NCI-H1930 (cell line): ENCODE results near the gene SLC27A4.

Experiments
- DNase-seq, 2 experiments: peaks; one replicate each; lab custom pipeline; 2025; lab: John Stamatoyannopoulos, UW

The SLC27A4 gene

GRCh38 chr9:128365525-128365924 lies 25.2 kb downstream of the SLC27A4 start:
- DNase-seq: no peak

- DNase-seq: no peak
These were observed 28.8 kb downstream of the SLC27A4 start for GRCh38 chr9:128369024-128369706.

GRCh38 chr9:128370367-128370751 lies 30.0 kb downstream of the SLC27A4 start:
- no peak for DNase-seq

GRCh38 chr9:128370752-128371629 lies 30.7 kb downstream of the SLC27A4 start, which contains the start of gene URM1:
Gene URM1 (plus strand): TSS chr9:128371374. CDS start chr9:128371381, 7 bp downstream.
- DNase-seq: peak; percentile 93

DNA sequence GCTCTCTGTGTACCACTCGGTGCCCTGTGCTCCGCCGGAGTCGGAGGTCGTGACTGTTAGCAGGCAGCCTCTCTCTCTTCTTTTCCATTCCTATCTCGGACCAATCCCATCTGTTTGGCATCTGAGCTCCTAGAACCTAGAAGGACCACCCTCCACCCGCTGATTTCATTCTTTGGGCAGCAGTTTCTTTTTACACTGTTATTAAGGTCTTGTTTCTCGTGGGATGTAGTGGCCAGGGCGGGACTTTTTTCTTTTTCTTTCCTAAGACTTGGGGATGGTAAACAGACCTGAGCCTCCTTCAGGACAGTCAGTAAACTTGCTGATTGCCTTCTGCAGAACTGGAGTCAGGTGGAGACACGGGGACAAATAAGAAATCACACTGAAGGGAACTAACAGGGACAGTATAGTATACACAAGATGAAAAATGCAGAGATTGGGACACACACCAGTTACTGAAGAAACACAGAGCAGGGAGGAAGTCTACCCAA lies 31.3 kb downstream of the SLC27A4 start:
- DNase-seq: no peak

- DNase-seq: no peak
These were observed 31.9 kb downstream of the SLC27A4 start for GRCh38 chr9:128372188-128372641.

DNA sequence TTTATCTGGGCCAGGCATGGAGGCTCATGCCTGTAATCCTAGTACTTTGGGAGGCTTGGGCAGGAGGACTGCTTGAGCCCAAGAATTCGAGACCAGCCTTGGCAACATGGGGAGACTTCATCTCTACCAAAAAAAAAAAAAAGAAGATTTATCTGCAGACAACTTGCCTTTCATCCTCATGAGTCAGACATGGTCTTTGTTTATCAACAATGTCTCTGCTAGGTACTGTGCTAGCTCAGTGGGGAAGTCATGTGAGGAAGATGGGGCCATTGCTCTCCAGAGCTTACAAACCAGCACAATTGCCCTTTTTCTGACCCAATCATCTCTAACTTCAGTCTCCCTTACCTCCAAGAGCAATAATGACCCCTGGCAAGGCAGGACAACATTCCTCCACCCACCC lies 32.5 kb downstream of the SLC27A4 start:
- no peak for DNase-seq

DNA sequence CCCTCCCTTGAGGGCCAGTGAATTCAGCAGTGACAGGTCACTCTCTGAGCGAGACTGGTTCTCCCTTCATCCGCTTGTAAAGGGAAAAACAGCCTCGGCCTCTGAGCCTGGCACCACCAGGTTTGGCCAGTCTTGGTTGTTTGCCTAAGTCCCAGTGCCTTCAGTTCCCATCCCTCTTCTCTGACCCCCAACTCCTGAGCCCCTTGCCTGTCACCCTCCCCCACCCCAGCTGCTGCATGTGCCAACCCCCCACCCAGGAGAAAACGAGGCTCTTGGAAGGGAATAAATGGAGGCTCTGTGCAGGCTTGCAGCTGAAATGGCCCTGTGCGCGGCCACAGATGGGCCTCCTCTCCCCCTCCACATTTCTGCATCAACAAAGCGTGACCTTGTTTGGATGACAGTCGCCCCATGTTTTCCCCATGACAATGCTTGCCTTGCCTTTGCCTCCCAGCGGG lies 33.9 kb downstream of the SLC27A4 start:
- no peak for DNase-seq

DNA sequence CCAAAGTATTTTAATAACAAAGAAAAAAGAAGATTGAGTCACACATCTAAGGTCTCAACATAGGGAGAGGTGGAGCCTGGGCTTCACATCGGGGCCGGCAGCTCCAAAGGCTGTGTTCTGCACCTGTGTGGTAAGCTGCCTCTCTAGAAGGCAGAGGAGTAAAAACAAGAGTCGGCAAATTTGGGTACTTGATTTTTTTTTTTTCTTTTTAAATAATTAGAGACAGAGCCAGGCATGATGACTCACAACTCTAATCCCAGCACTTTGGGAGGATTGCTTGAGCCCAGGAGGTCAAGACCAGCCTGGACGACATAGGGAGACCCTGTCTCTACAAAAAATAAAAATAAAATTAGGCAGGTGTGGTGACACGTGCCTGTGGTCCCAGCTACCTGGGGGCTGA lies 35.5 kb downstream of the SLC27A4 start:
- DNase-seq: no peak

DNA sequence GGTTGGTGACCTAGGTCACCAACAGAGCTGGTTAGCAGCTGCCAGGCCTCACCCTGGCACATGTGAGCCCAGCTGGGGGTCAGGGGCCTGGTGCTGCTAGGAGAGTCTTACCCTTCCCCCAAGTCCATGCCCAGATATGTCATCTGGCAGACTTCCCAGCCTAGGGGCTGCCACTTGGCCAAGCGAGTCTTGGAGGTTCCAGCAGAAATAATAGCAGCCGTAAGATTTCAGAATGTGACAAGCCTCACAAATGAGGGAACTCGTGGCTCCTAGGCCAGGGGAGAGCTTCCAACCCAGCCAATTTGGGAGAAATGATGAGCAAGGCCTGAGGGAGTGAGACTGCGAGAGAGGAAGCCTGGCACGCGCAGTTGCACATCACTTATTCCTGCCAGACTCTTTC lies 41.9 kb downstream of the SLC27A4 start:
- no peak for DNase-seq

GRCh38 chr9:128383007-128383753 lies 42.9 kb downstream of the SLC27A4 start:
- no peak for DNase-seq

DNA sequence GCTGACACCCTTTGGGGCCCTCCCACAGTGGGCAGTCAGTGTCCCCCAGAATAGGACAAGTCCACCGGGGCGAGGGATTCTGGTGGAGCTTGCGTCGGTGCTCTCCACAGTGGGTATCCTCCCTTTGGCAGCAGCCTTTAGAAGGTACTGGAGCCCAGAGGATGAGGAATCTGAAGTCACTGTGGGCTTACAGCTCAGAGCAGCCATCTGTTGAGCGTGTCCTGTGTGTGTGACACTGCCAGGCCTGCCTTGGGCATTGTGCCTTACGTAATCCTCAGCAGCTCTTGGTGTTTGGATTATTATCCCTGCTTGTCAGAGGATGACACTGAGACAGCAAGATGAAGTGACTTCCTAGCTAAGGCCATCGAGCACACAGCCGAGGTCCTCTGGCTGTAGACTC lies 43.5 kb downstream of the SLC27A4 start:
- no peak for DNase-seq

GRCh38 chr9:128384801-128385495 lies 44.6 kb downstream of the SLC27A4 start:
- no peak for DNase-seq

DNA sequence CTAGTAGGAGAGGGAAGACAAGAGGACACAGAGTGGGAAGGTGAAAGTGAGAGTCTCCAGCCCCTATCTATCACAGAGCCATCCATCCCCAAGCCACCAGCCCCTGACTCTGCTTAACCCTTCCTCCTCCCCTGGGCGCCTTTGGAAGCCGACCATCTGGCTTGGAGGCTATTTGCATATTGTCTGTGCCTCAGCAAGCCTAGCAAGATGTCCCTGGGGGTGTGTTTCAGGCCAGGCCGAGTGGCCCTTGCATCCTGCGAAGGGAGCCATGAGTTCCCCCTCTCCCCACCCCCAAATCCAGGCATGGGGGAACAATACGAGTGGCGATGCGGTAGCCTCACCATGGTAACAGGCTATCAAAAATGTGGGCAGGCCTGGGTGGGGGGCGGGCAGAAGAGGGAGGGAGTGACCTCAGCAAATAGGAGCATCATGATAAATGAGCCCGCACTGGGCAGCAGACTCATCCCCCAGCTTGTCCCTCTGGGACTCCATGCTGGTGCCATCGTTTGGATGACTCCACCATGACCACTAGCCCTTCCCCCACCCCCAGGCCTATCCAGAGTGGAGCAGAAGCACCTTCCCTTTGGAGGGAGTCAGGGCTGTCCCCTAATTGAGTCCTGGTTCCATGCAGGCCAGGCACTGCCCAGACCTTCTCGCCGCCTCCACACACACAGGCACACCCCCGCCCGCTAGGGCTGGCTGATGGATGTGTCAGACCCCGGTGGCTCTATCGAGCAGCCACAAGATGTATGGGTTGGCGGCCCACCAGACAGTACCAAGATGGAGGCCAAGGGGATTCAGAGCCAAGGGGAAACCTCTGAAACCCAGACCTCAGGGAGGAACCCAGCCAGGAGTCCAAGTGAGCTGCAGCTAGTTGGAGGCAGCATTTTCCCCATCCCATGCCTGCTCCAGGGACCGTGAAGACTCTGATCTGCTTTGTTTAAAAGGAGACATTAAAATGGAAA lies 45.5 kb downstream of the SLC27A4 start:
- no peak for DNase-seq

GRCh38 chr9:128388150-128388549 lies 47.8 kb downstream of the SLC27A4 start:
- DNase-seq: no peak

DNA sequence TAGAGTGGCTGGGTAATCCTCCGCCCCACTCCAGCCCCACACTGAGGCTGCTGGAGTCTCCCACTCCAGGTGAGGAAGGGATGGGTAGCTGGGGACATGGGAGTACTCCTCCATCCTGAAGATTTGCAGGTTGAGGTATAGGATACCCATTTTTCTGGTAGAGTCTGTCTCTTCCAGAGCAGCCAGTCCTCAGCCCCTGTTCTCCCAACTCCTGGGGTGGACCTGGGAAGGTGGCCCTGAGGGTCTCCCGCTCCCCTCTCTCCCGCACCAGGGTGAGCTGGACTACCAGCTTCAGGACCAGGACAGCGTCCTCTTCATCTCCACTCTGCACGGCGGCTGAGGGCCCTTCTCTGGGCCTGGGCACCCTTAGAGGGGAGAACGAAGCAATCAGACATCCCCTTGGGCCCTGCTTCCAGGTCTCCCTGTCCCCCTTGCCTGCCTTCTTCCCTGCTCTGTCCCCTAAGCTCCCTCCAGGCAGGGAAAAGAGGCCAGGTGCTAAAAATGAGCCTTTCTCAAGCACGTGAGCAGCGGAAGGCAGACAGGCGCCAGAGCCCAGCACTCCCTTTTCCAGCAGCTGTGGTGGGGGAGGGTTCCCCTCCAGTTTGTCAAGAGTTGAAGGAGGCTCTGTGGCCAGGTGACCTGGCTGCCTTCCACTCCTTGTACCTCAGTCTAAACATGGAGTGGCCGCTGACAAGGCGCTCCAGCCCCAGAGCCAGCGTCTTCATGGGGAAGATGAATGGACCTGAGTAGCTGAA lies 49.2 kb downstream of the SLC27A4 start:
- DNase-seq: no peak

- DNase-seq: no peak
These were observed 50.0 kb downstream of the SLC27A4 start for GRCh38 chr9:128390150-128390812.

DNA sequence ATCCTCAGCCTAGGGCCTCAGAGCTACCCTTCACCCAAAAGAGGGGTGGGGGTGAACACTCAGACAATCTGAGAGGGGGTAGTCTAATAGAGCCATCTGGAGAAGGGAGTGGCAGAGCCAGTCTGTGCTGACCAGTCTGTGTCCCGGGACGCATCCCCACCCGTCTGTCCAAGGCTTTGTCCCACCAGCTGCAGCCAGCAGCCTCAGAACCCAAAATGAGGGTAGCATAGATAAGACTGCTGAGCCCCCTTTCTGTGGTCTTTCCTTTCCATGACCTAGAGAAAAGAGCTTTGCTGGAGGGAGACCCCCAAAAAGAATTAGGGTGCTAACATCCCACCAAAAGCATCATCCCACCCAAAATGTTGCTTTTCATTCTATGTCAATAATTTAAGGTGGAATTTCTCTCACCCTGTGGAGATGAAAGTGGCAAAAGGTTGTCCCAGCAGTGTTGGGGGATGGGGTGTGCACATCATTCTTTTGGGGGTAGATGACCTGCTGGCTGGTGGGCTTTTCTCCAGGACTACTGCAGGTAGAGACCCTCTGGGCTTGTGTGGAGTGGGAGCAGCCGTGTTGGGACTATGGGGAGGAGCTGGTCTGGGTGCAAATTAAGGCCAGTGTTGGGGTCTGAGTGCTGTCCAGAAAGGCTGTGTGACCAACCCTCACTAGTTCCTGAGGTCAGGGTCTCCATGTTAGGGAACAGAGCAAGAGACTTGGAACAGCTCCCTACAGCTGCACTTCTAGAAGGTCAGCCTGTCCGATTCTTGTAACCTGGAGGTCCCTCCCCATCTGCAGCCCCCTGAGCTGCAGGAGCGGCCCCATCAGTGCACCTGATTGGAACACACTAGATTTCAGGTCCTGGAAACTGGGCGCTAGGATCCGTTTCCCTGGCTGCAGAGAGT lies 50.7 kb downstream of the SLC27A4 start:
- DNase-seq: no peak
